RWPE1 (cell line): ENCODE data around the gene LYPD6.
"Not testable (repeated sequence)": the region's sequence is repeated elsewhere in the genome, so short reads cannot be mapped to it uniquely, and the experiment has no call there.

ENCODE experiments used
- CTCF ChIA-PET: fragments of 350-600 bp; sonication (Branson Sonifier 250); formaldehyde crosslinking; extraction: SDS; loops from one replicate; lab custom pipeline; 2021; lab: Yijun Ruan, JAX
- POLR2A ChIA-PET: fragments of 400-600 bp; formaldehyde crosslinking; extraction: SDS; loops from one replicate; lab custom pipeline; 2020; ENCODE audit warnings: antibody characterized with exemption; ENCODE audit not compliant: low non-redundant PET; lab: Yijun Ruan, JAX
- DNase-seq: peaks from one replicate; pipeline ENCODE4 v3.0.0; 2012; ENCODE audit warnings: low spot score
- H3K27ac ChIP-seq: fragments of 450-650 bp; 2 replicates; pipeline ENCODE4 v1.5.1; 2017
- CTCF ChIP-seq: fragments of 450-650 bp; conservative IDR thresholded peaks from 2 replicates; pipeline ENCODE4 v1.5.1; 2017; ENCODE audit warnings: low read depth, mild to moderate bottlenecking

Gene LYPD6

GRCh38 chr2:149487189-149487588, 156.8 kb downstream of the LYPD6 start:
- H3K27ac ChIP-seq: no peak overlapping the region
- ChIA-PET POLR2A (interaction anchor here (0.6 kb wide), 1 partner anchor 20 kb away, joined by 3 read pairs; no protein-coding TSS in a partner anchor), CTCF (interaction anchor here (0.6 kb wide), 1 partner anchor 218 kb away, joined by 3 read pairs; no protein-coding TSS in a partner anchor)
- no peak for DNase-seq
- TF ChIP-seq CTCF: no peak

GRCh38 chr2:149488706-149489440, 158.5 kb downstream of the LYPD6 start:
- DNase-seq: no peak
- no peak overlapping the region for H3K27ac ChIP-seq
- POLR2A ChIA-PET: no interaction called here
- CTCF ChIA-PET: no interaction called here
- no peak for TF ChIP-seq CTCF

GRCh38 chr2:149489452-149489851, 159.1 kb downstream of the LYPD6 start:
- ChIA-PET CTCF (no interaction called here), POLR2A (no interaction called here)
- no peak for TF ChIP-seq CTCF
- DNase-seq: no peak
- no peak overlapping the region for H3K27ac ChIP-seq

GRCh38 chr2:149490296-149490695, 159.9 kb downstream of the LYPD6 start:
- ChIA-PET POLR2A (no interaction called here), CTCF (interaction anchor here (0.7 kb wide), 1 partner anchor 851 kb away, joined by 3 read pairs; no protein-coding TSS in a partner anchor)
- no peak for TF ChIP-seq CTCF
- DNase-seq: no peak
- no peak overlapping the region for H3K27ac ChIP-seq

GRCh38 chr2:149492923-149493322, 162.5 kb downstream of the LYPD6 start:
- DNase-seq: no peak
- ChIA-PET POLR2A (no interaction called here), CTCF (no interaction called here)
- H3K27ac ChIP-seq: no peak overlapping the region
- TF ChIP-seq CTCF: no peak

- H3K27ac ChIP-seq, POLR2A ChIA-PET, CTCF ChIA-PET, DNase-seq: not testable (repeated sequence)
Measured at GRCh38 chr2:149499204-149499603, 168.8 kb downstream of the LYPD6 start.

GRCh38 chr2:149506808-149507207, 176.4 kb downstream of the LYPD6 start:
- H3K27ac ChIP-seq, POLR2A ChIA-PET, DNase-seq, CTCF ChIA-PET: not testable (repeated sequence)
